DMS53 treated with DMSO at 0.1 percent for 48 hours (cell line): Measurements from ENCODE around the gene F10.

Experiments used
- DNase-seq: peaks from one replicate; lab custom pipeline; 2025; ENCODE audit not compliant: unreplicated experiment; lab: John Stamatoyannopoulos, UW

F10 gene

GRCh38 chr13:113190181-113190580 lies 67.6 kb downstream of the F10 start:
- no peak for DNase-seq

DNA sequence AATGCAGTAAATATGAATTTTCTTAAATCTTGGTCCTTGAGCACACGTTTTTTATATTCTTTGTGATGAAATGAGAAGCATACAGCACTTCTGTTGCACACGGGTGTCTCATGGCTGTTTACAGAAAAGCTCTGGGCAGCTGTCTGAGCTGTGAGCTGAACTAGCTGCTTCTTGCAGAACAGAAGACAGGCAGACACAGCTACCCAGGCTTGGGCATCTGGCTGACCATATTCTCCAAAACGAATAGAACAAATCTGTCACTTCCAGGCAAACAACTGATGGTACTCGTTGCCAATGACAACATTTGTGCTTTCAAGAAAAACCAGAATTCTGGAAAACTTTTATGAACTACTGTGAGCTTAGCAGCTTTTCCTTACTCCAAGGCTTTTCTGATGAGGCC lies 69.7 kb downstream of the F10 start:
- no peak for DNase-seq

DNA sequence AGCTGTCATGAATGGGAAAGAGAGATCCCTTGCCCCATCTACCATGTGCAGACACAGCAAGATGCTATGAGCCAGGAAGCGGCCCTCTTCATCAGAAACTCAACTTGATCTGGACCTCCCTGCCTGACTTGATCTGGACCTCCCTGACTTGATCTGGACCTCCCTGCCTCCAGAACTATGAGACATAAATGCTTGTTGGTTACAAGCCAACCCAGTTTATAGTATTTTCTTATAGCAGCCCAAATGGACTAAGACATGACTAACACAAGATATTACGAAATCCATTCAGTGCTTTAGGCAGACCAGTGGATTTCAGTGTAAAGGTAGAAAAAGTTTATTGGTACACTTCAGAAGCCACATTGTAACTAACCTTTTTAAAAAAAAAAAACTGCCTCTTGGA lies 70.3 kb downstream of the F10 start:
- DNase-seq: no peak

- no peak for DNase-seq
Measured at GRCh38 chr13:113195360-113195759, 72.8 kb downstream of the F10 start.

GRCh38 chr13:113196970-113197737 lies 74.6 kb downstream of the F10 start:
- DNase-seq: no peak
